Measurements from ENCODE around the gene XYLT1. TPM values are rescaled to one million over a fixed set of nuclear protein-coding genes. Genes with fewer than 3 reads are reported as not detected.
A peak's percentile ranks its signal among the peaks of the same experiment; 100 is the strongest.

The XYLT1 gene
- total and polyA plus RNA-seq, 12 donors: 0.29 to 4.0 (median 1.6) TPM

GRCh38 chr16:17321824-17322223, 148.9 kb downstream of the XYLT1 start:
- H3K27ac ChIP-seq: peak overlapping the region in 1 of 10 donors; percentile 52
- intact Hi-C loops (cut with DNase I): no loop called here
- TF ChIP-seq CTCF (IDR thresholded peaks at IDR 0.05): no peak

DNA sequence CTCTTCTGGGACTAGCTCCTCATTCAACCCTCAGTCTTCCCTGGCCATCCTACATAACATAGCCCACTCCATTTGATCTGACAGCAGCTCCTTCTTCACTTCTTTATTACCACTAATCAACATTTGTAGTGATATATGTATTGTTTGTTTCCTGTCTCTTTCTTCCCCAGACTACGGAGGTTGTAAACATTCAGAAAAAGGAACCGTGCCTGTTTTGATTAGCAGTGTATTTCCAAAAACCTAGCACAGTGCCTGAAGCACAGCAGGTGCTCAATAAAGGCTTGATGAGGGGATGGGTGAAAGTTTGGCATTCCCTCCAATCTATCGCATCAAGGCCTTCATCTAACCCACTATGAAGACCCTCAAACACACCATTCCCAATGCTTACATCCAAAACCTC, 150.8 kb downstream of the XYLT1 start:
- no peaks in the 10 kb centered on the region for H3K27me3 ChIP-seq
- H3K4me3 ChIP-seq: no peak overlapping the region
- TF ChIP-seq CTCF (IDR thresholded peaks at IDR 0.05): no peak
- peaks cover 0 to 44% (median 0%) of the 10 kb centered on the region in 9 donors for H3K4me1 ChIP-seq
- intact Hi-C loops (cut with DNase I): no loop called here
- H3K9me3 ChIP-seq: no peaks in the 10 kb centered on the region
- H3K27ac ChIP-seq: no peak overlapping the region
- DNase-seq (no peak), ATAC-seq (no peak)
- H3K36me3 ChIP-seq: no peaks in the 10 kb centered on the region
- 78 to 90% methylated on average over 3 of the region's 3 CpGs for WGBS, 2 donors

More at GRCh38 chr16:17321824-17322223, 148.9 kb downstream of the XYLT1 start:
- H3K4me1 ChIP-seq: peaks cover 0 to 44% (median 0%) of the 10 kb centered on the region in 9 donors
- 73 to 90% methylated on average over 6 of the region's 6 CpGs for WGBS, 2 donors
- no peaks in the 10 kb centered on the region for H3K27me3 ChIP-seq
- DNase-seq (no peak), ATAC-seq (no peak)
- no peaks in the 10 kb centered on the region for H3K9me3 ChIP-seq
- no peak overlapping the region for H3K4me3 ChIP-seq
- H3K36me3 ChIP-seq: no peaks in the 10 kb centered on the region

DNA sequence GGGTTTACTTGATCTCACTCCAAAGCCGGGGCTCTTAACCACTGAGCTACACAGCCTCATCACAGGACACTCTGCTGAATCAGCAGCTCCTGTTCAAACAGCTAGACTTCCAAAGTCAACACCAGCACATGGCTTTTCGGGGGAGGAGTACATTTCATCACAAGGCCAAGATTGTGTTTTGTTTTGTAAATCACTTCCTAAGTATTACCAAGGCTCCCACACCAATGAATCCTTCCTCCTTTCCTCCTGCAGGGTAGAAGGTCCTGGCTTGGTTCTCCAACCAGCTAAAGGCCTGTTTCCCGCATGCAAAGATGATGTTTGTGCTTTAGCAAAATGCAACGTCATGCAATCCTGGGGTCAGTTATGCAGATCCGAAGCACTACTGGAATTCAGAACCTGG, 152.5 kb downstream of the XYLT1 start:
- peaks cover 0 to 47% (median 7%) of the 10 kb centered on the region in 9 donors for H3K4me1 ChIP-seq
- 69 to 75% methylated on average over 5 of the region's 5 CpGs for WGBS, 2 donors
- H3K36me3 ChIP-seq: no peaks in the 10 kb centered on the region
- ATAC-seq: peak in 4 of 8 donors; percentile 27 to 56 (median 44)
- TF ChIP-seq CTCF (IDR thresholded peaks at IDR 0.05): no peak
- H3K9me3 ChIP-seq: no peaks in the 10 kb centered on the region
- H3K4me3 ChIP-seq: no peak overlapping the region
- no peak overlapping the region for H3K27ac ChIP-seq
- intact Hi-C loops (cut with DNase I): no loop called here
- DNase-seq: no peak
- no peaks in the 10 kb centered on the region for H3K27me3 ChIP-seq

DNA sequence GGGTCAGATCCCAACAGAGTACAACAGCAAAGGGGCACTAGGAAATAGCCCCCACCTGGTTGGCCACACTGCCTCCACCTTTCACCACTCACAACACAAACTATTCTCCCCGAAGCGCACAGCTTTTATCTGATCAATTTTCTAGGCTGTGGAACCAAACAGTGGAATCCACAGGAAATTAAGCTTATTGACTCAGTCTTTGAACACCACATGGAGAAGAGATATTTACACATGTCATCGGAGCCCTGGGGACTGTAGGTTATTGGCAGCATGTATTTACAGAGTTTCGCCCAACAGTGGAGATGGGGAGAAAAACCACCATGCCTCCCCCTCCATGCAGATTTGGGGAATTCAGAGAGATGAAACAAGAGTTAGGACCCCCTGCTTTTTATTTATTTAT, 154.8 kb downstream of the XYLT1 start:
- WGBS, 2 donors: 89 to 93% methylated on average over 4 of the region's 4 CpGs
- H3K27ac ChIP-seq: no peak overlapping the region
- no peaks in the 10 kb centered on the region for H3K9me3 ChIP-seq
- H3K4me1 ChIP-seq: peaks cover 0 to 37% (median 7%) of the 10 kb centered on the region in 9 donors
- DNase-seq (no peak), ATAC-seq (no peak)
- TF ChIP-seq CTCF (IDR thresholded peaks at IDR 0.05): no peak
- no peaks in the 10 kb centered on the region for H3K36me3 ChIP-seq
- no peak overlapping the region for H3K4me3 ChIP-seq
- no peaks in the 10 kb centered on the region for H3K27me3 ChIP-seq
- intact Hi-C loops (cut with DNase I): no loop called here

Measured in heart right ventricle (tissue), 16 donors.